ENCODE results near the gene GLB1L3. TPM values are rescaled to one million over a fixed set of nuclear protein-coding genes. Genes with fewer than 3 reads are reported as not detected.

GLB1L3 gene
- total RNA-seq, 3 donors from 2014 or later (not counting 1 experiment from before 2014, with no cell fraction given), result 0.38 TPM; not detected in 2

DNA sequence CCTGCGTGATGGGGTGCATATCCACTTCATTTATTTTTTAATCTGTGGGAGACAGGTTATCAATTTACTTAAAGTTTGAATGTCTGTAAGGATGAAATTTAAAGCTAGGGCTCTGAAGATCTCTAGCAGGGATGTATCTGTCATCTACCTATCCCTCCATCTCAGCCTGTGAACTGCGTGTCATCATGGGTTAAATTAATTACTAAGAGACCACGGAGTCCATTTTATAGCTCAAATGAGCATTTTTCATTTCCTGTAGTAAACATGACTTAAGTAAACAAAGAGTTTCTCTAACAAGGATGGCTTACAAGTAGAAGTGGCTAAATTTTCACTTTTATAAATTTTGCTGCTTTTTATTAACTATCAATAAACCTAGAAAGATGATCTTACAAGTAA is 2.9 kb upstream of the GLB1L3 start:
- Mint-ChIP-seq H3K27me3 (ENCODE audit: low read depth in 2 of 2) (peaks cover 54 to 64% of the 10 kb centered on the region in 2 donors), H3K27ac (no peak overlapping the region), H3K9me3 (no peaks in the 10 kb centered on the region), H3K4me3 (no peak overlapping the region), H3K4me1 (peaks cover 29 to 30% of the 10 kb centered on the region in 2 donors), H3K36me3 (no peaks in the 10 kb centered on the region)
- Histone ChIP-seq H3K36me3 (ENCODE audit: control insufficient read depth, insufficient read depth, low read length) (no peaks in the 10 kb centered on the region), H3K4me3 (ENCODE audit: low read length) (no peak overlapping the region), H3K27ac (ENCODE audit: low read length) (no peak overlapping the region), H3K9me3 (ENCODE audit: control insufficient read depth, insufficient read depth, low read length) (peaks cover 3% of the 10 kb centered on the region), H3K4me1 (ENCODE audit: control insufficient read depth, insufficient read depth, low read length) (peaks cover 28% of the 10 kb centered on the region), H3K27me3 (ENCODE audit: control insufficient read depth, insufficient read depth, low read length) (peaks cover 32% of the 10 kb centered on the region)
- TF ChIP-seq, protein P1, sequence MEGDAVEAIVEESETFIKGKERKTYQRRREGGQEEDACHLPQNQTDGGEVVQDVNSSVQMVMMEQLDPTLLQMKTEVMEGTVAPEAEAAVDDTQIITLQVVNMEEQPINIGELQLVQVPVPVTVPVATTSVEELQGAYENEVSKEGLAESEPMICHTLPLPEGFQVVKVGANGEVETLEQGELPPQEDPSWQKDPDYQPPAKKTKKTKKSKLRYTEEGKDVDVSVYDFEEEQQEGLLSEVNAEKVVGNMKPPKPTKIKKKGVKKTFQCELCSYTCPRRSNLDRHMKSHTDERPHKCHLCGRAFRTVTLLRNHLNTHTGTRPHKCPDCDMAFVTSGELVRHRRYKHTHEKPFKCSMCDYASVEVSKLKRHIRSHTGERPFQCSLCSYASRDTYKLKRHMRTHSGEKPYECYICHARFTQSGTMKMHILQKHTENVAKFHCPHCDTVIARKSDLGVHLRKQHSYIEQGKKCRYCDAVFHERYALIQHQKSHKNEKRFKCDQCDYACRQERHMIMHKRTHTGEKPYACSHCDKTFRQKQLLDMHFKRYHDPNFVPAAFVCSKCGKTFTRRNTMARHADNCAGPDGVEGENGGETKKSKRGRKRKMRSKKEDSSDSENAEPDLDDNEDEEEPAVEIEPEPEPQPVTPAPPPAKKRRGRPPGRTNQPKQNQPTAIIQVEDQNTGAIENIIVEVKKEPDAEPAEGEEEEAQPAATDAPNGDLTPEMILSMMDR (IDR thresholded peaks at IDR 0.05), result no peak
- intact Hi-C loops (cut with micrococcal nuclease), result no loop called here
- ATAC-seq (no peak), DNase-seq (no peak)
- 42% methylated on average over 3 of the region's 3 CpGs for WGBS (ENCODE audit: insufficient coverage)

DNA sequence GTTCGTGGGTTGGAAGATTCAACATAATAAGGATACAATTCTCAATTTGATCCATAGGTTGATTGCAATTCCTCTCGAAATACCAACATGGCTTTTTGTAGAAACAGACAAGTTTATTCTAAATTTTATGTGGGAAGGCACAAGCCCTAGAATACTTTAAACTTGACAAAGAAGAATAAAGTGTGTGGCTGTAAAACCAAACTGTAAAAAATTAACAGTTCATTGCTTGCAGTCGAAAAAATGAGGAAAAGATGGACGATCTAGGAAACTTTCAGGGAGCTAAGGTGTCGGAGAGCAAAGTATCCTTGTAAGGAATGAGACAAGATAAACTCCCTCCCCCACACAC is 1.0 kb upstream of the GLB1L3 start:
- intact Hi-C loops (cut with micrococcal nuclease), result no loop called here
- 23% methylated on average over 3 of the region's 5 CpGs for WGBS (ENCODE audit: insufficient coverage)
- H3K36me3 Mint-ChIP-seq, result no peaks in the 10 kb centered on the region
- peak overlapping the region; percentile 49 for H3K4me3 ChIP-seq (ENCODE audit: low read length)
- H3K4me1 ChIP-seq (ENCODE audit: control insufficient read depth, insufficient read depth, low read length), result peaks cover 22% of the 10 kb centered on the region
- peaks cover 6% of the 10 kb centered on the region for H3K9me3 ChIP-seq (ENCODE audit: control insufficient read depth, insufficient read depth, low read length)
- no peak for ATAC-seq
- H3K4me3 Mint-ChIP-seq, result peak overlapping the region; percentile 92
- H3K27ac ChIP-seq (ENCODE audit: low read length), result no peak overlapping the region
- no peaks in the 10 kb centered on the region for H3K36me3 ChIP-seq (ENCODE audit: control insufficient read depth, insufficient read depth, low read length)
- DNase-seq, result no peak
- TF ChIP-seq, protein P1 (IDR thresholded peaks at IDR 0.05), result no peak
- H3K27ac Mint-ChIP-seq, result no peak overlapping the region
- H3K4me1 Mint-ChIP-seq, result peaks cover 24 to 26% of the 10 kb centered on the region in 2 donors
- no peaks in the 10 kb centered on the region for H3K9me3 Mint-ChIP-seq
- H3K27me3 Mint-ChIP-seq (ENCODE audit: low read depth in 2 of 2), result peaks cover 70 to 83% of the 10 kb centered on the region in 2 donors
- H3K27me3 ChIP-seq (ENCODE audit: control insufficient read depth, insufficient read depth, low read length), result peaks cover 35% of the 10 kb centered on the region

- Histone ChIP-seq H3K9me3 (ENCODE audit: control insufficient read depth, insufficient read depth, low read length) (peaks cover 6% of the 10 kb centered on the region), H3K4me3 (ENCODE audit: low read length) (peak overlapping the region; percentile 49), H3K27ac (ENCODE audit: low read length) (no peak overlapping the region), H3K36me3 (ENCODE audit: control insufficient read depth, insufficient read depth, low read length) (no peaks in the 10 kb centered on the region), H3K4me1 (ENCODE audit: control insufficient read depth, insufficient read depth, low read length) (peaks cover 16% of the 10 kb centered on the region), H3K27me3 (ENCODE audit: control insufficient read depth, insufficient read depth, low read length) (peaks cover 40% of the 10 kb centered on the region)
- no peak overlapping the region for H3K27ac Mint-ChIP-seq
- peaks cover 71 to 86% of the 10 kb centered on the region in 2 donors for H3K27me3 Mint-ChIP-seq (ENCODE audit: low read depth in 2 of 2)
- TF ChIP-seq, protein P1 (IDR thresholded peaks at IDR 0.05), result no peak
- no peaks in the 10 kb centered on the region for H3K9me3 Mint-ChIP-seq
- peaks cover 16 to 19% of the 10 kb centered on the region in 2 donors for H3K4me1 Mint-ChIP-seq
- DNase-seq (peak in 1 of 2 donors; percentile 19), ATAC-seq (peak; percentile 2 to 12 (median 4))
- intact Hi-C loops (cut with micrococcal nuclease), result no loop called here
- 2% methylated on average over 88 of the region's 88 CpGs for WGBS (ENCODE audit: insufficient coverage)
- no peaks in the 10 kb centered on the region for H3K36me3 Mint-ChIP-seq
- H3K4me3 Mint-ChIP-seq, result peak overlapping the region; percentile 92
Observed at GRCh38 chr11:134276396-134277182, 410 bp downstream of the GLB1L3 start.
